K562 (cell line): Measurements from ENCODE around the gene LDB2.

Experiments used
- FOXA1 ChIP-seq: fragments of 450-650 bp; IDR thresholded peaks from 2 replicates; pipeline ENCODE4 v1.6.1; 2016; ENCODE audit warnings: mild to moderate bottlenecking, borderline replicate concordance
- GATAD2A ChIP-seq: fragments of 450-650 bp; IDR thresholded peaks from 2 replicates; pipeline ENCODE4 v1.6.1; 2017
- NFIC ChIP-seq: fragments of 450-650 bp; IDR thresholded peaks from 2 replicates; pipeline ENCODE4 v1.6.1; 2017; ENCODE audit warnings: mild to moderate bottlenecking, inconsistent platforms
- NFRKB ChIP-seq: fragments of 450-650 bp; IDR thresholded peaks from 2 replicates; pipeline ENCODE4 v1.6.1; 2016; ENCODE audit warnings: low read depth
- NFYB ChIP-seq: IDR thresholded peaks from 2 replicates; pipeline ENCODE4 v1.6.1; 2011; ENCODE audit warnings: mild to moderate bottlenecking, moderate library complexity; ENCODE audit not compliant: insufficient read length; ENCODE audit errors: extremely low read depth
- POLR2A ChIP-seq: fragments of 450-650 bp; conservative IDR thresholded peaks from 2 replicates; pipeline ENCODE4 v1.6.1; 2016
- POLR2AphosphoS5 ChIP-seq: IDR thresholded peaks from 2 replicates; pipeline ENCODE4 v1.6.1; 2011; ENCODE audit warnings: mild to moderate bottlenecking, low read depth, low read length, moderate library complexity; ENCODE audit not compliant: control insufficient read depth, insufficient read depth
- TGIF2 ChIP-seq: sonication (generic); formaldehyde crosslinking; IDR thresholded peaks from 2 replicates; pipeline ENCODE4 v1.8.1; 2022; ENCODE audit warnings: mild to moderate bottlenecking, missing genetic modification reagents, moderate library complexity
- ZNF24 ChIP-seq: fragments of 450-650 bp; IDR thresholded peaks from 2 replicates; pipeline ENCODE4 v1.6.1; 2016
- TF ChIP-seq, protein P1 (sequence below): sonication (generic); formaldehyde crosslinking; IDR thresholded peaks from 2 replicates; pipeline ENCODE4 v1.8.1; 2023; ENCODE audit warnings: mild to moderate bottlenecking, missing genetic modification reagents
- TF ChIP-seq, protein P2 (sequence below): fragments of 250-450 bp; sonication (Bioruptor Pico); IDR thresholded peaks from 2 replicates; pipeline ENCODE4 v1.4.0; 2020
- TF ChIP-seq, protein P3 (sequence below), 2 experiments: IDR thresholded peaks in 1 of 2; conservative IDR thresholded peaks in 1 of 2; 2 replicates each; pipeline ENCODE4 v1.6.1; 2016; ENCODE audit warnings: low read depth in 2 of 2, mild to moderate bottlenecking in 1 of 2, missing compliant biosample characterization in 1 of 2, missing genetic modification characterization in 1 of 2, moderate library complexity in 1 of 2
- TF ChIP-seq, protein P4 (sequence below): sonication (generic); formaldehyde crosslinking; IDR thresholded peaks from 2 replicates; pipeline ENCODE4 v1.9.0; 2022; ENCODE audit warnings: mild to moderate bottlenecking, missing genetic modification reagents
- TF ChIP-seq, protein P5 (sequence below): sonication (generic); formaldehyde crosslinking; IDR thresholded peaks from 2 replicates; pipeline ENCODE4 v1.8.1; 2023; ENCODE audit warnings: mild to moderate bottlenecking, missing genetic modification reagents

DNA sequence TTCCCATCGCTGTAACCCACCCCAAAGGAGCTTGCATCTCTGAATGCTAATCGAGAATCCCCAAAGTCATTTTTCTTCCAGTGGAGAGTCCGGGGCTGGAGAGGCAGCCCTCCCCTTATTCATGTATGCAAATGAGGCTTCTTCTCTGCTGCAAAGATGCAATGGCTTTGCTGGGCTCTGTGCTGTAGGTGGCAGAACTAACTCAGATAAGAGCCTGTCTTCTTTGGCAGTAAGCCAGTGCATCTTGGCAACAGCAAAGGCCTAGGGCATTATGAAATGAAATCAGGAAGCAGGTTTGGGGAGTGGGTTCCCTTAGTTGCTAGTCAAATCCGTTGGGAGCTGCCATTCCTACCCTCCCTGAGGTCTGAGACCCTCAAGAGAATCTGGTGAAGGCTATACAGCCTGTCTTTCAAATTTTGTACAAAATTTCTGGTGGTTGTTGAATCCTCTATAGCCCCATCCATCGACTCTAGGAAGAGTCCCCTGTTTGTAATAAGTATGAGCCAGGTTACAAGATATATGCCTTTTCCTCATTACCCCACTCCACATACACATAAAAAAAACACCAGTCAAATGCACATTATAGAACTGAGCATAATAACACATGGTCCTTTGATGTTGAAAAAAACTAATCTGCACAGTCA, 381.5 kb downstream of the LDB2 start:
- TF ChIP-seq, protein P1, sequence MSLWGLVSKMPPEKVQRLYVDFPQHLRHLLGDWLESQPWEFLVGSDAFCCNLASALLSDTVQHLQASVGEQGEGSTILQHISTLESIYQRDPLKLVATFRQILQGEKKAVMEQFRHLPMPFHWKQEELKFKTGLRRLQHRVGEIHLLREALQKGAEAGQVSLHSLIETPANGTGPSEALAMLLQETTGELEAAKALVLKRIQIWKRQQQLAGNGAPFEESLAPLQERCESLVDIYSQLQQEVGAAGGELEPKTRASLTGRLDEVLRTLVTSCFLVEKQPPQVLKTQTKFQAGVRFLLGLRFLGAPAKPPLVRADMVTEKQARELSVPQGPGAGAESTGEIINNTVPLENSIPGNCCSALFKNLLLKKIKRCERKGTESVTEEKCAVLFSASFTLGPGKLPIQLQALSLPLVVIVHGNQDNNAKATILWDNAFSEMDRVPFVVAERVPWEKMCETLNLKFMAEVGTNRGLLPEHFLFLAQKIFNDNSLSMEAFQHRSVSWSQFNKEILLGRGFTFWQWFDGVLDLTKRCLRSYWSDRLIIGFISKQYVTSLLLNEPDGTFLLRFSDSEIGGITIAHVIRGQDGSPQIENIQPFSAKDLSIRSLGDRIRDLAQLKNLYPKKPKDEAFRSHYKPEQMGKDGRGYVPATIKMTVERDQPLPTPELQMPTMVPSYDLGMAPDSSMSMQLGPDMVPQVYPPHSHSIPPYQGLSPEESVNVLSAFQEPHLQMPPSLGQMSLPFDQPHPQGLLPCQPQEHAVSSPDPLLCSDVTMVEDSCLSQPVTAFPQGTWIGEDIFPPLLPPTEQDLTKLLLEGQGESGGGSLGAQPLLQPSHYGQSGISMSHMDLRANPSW (CRISPR knock-in tag), result no peak
- TF ChIP-seq, protein P2, sequence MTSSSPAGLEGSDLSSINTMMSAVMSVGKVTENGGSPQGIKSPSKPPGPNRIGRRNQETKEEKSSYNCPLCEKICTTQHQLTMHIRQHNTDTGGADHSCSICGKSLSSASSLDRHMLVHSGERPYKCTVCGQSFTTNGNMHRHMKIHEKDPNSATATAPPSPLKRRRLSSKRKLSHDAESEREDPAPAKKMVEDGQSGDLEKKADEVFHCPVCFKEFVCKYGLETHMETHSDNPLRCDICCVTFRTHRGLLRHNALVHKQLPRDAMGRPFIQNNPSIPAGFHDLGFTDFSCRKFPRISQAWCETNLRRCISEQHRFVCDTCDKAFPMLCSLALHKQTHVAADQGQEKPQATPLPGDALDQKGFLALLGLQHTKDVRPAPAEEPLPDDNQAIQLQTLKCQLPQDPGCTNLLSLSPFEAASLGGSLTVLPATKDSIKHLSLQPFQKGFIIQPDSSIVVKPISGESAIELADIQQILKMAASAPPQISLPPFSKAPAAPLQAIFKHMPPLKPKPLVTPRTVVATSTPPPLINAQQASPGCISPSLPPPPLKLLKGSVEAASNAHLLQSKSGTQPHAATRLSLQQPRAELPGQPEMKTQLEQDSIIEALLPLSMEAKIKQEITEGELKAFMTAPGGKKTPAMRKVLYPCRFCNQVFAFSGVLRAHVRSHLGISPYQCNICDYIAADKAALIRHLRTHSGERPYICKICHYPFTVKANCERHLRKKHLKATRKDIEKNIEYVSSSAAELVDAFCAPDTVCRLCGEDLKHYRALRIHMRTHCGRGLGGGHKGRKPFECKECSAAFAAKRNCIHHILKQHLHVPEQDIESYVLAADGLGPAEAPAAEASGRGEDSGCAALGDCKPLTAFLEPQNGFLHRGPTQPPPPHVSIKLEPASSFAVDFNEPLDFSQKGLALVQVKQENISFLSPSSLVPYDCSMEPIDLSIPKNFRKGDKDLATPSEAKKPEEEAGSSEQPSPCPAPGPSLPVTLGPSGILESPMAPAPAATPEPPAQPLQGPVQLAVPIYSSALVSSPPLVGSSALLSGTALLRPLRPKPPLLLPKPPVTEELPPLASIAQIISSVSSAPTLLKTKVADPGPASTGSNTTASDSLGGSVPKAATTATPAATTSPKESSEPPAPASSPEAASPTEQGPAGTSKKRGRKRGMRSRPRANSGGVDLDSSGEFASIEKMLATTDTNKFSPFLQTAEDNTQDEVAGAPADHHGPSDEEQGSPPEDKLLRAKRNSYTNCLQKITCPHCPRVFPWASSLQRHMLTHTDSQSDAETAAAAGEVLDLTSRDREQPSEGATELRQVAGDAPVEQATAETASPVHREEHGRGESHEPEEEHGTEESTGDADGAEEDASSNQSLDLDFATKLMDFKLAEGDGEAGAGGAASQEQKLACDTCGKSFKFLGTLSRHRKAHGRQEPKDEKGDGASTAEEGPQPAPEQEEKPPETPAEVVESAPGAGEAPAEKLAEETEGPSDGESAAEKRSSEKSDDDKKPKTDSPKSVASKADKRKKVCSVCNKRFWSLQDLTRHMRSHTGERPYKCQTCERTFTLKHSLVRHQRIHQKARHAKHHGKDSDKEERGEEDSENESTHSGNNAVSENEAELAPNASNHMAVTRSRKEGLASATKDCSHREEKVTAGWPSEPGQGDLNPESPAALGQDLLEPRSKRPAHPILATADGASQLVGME (CRISPR knock-in tag), result no peak
- TF ChIP-seq NFYB (no peak), NFIC (peak; percentile 78), ZNF24 (no peak), GATAD2A (no peak), POLR2AphosphoS5 (no peak), TGIF2 (CRISPR knock-in tag) (no peak), FOXA1 (no peak), NFRKB (no peak), POLR2A (no peak)
- TF ChIP-seq, protein P3, sequence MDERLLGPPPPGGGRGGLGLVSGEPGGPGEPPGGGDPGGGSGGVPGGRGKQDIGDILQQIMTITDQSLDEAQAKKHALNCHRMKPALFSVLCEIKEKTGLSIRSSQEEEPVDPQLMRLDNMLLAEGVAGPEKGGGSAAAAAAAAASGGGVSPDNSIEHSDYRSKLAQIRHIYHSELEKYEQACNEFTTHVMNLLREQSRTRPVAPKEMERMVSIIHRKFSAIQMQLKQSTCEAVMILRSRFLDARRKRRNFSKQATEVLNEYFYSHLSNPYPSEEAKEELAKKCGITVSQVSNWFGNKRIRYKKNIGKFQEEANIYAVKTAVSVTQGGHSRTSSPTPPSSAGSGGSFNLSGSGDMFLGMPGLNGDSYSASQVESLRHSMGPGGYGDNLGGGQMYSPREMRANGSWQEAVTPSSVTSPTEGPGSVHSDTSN (CRISPR knock-in tag; IDR thresholded peaks at IDR 0.05; ENCODE audit: low read depth), result no peak
- TF ChIP-seq, protein P3 (tag; conservative IDR thresholded peaks at IDR 0.05; ENCODE audit: low read depth), result no peak
- TF ChIP-seq, protein P4, sequence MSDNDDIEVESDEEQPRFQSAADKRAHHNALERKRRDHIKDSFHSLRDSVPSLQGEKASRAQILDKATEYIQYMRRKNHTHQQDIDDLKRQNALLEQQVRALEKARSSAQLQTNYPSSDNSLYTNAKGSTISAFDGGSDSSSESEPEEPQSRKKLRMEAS, result no peak
- TF ChIP-seq, protein P5, sequence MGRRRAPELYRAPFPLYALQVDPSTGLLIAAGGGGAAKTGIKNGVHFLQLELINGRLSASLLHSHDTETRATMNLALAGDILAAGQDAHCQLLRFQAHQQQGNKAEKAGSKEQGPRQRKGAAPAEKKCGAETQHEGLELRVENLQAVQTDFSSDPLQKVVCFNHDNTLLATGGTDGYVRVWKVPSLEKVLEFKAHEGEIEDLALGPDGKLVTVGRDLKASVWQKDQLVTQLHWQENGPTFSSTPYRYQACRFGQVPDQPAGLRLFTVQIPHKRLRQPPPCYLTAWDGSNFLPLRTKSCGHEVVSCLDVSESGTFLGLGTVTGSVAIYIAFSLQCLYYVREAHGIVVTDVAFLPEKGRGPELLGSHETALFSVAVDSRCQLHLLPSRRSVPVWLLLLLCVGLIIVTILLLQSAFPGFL (CRISPR knock-in tag), result no peak
